GM12892 (cell line): ENCODE data around the gene OSBPL6.

Experiments
- POLR2AphosphoS5 ChIP-seq: IDR thresholded peaks from 2 replicates; pipeline ENCODE4 v1.6.1; 2011; ENCODE audit warnings: low read depth, low read length, control low read depth
- TAF1 ChIP-seq: IDR thresholded peaks from 2 replicates; pipeline ENCODE4 v1.6.1; 2011; ENCODE audit warnings: low read depth, mild to moderate bottlenecking, control low read depth, low read length, borderline replicate concordance

GRCh38 chr2:178251151-178251955, 57.0 kb downstream of the OSBPL6 start:
- no peak for TF ChIP-seq POLR2AphosphoS5
- no peak for TF ChIP-seq TAF1
